K562 (cell line): ENCODE results near the gene ZGLP1. TPM values are rescaled to one million over a fixed set of nuclear protein-coding genes. Genes with fewer than 3 reads are reported as not detected.

ENCODE experiments used
- ATAC-seq: fragments of 200-7000 bp; cut with Tn5 transposase; 3 replicates; pipeline ENCODE4 v1.9.1; 2020; ENCODE audit warnings: moderate library complexity
- BruUV-seq: library from RNA; stranded (reverse); fragments of 400-500 nt; replicated peaks from 2 replicates; lab custom pipeline; 2021; lab: Mats Ljungman, UMichigan
- CTCF ChIA-PET: fragments of 300-600 bp; formaldehyde crosslinking; extraction: SDS; loops from one replicate; lab custom pipeline; 2021; ENCODE audit warnings: low intra/inter-chr PET ratio; lab: Yijun Ruan, JAX
- POLR2A ChIA-PET: fragments of 300-600, 350-650 bp; sonication (Branson Sonifier 250); formaldehyde crosslinking; extraction: SDS; loops from one replicate; lab custom pipeline; 2021; ENCODE audit warnings: antibody characterized with exemption, inconsistent platforms; lab: Yijun Ruan, JAX
- DNase-seq, 4 experiments: peaks; one replicate each; pipeline versions ENCODE4 v3.0.0 to v3.0.0-alpha.2; 2011 to 2018; ENCODE audit warnings: low spot score in 3 of 4, mixed read lengths in 3 of 4; ENCODE audit errors: extremely low read depth in 1 of 4
- FAIRE-seq: peaks from 2 replicates; lab custom pipeline; 2011; peaks lifted over from hg19 to GRCh38; lab: Jason Lieb, UNC
- H2AFZ ChIP-seq: 2 replicates; pipeline ENCODE4 v1.6.0; 2011; ENCODE audit warnings: low read depth, low read length, control low read depth, inconsistent platforms
- H3K27ac ChIP-seq: fragments of 200-600 bp; 3 replicates; pipeline ENCODE4 v1.8.0; 2011; ENCODE audit warnings: low read depth, mild to moderate bottlenecking, control low read depth, inconsistent platforms, low read length, moderate library complexity, mixed read lengths; ENCODE audit errors: extremely low read depth
- H3K27me3 ChIP-seq, 2 experiments: fragments of 300-600 bp in 1 of 2; 2 replicates in 1 of 2; 3 replicates in 1 of 2; pipeline versions ENCODE4 v1.6.0 to v1.8.0; 2011; ENCODE audit warnings: inconsistent platforms in 2 of 2, low read length in 2 of 2, mild to moderate bottlenecking in 1 of 2, mixed read lengths in 1 of 2, moderate library complexity in 1 of 2; ENCODE audit not compliant: control insufficient read depth in 2 of 2, insufficient read depth in 2 of 2
- H3K36me3 ChIP-seq: fragments of 300-600 bp; 3 replicates; pipeline ENCODE4 v1.8.0; 2011; ENCODE audit warnings: mild to moderate bottlenecking, low read length, inconsistent platforms; ENCODE audit not compliant: control insufficient read depth, insufficient read depth
- H3K4me1 ChIP-seq, 2 experiments: fragments of 200-600 bp in 1 of 2; replicated peaks in 1 of 2; 2 replicates in 1 of 2; 3 replicates in 1 of 2; pipeline versions ENCODE4 v1.5.1 to v1.8.0; 2011; ENCODE audit warnings: inconsistent platforms in 2 of 2, low read length in 2 of 2, mild to moderate bottlenecking in 1 of 2, mixed read lengths in 1 of 2, moderate library complexity in 1 of 2; ENCODE audit not compliant: control insufficient read depth in 2 of 2, insufficient read depth in 2 of 2
- H3K4me2 ChIP-seq: 2 replicates; pipeline ENCODE4 v1.6.1; 2011; ENCODE audit warnings: low read length, control low read depth, inconsistent platforms, mixed read lengths; ENCODE audit not compliant: insufficient read depth
- H3K4me3 ChIP-seq: fragments of 200-600 bp; sonication (generic), shearing (Covaris generic); 2 replicates; pipeline ENCODE4 v1.5.1; 2016; ENCODE audit warnings: control low read depth, inconsistent platforms
- H3K79me2 ChIP-seq: fragments of 200-600 bp; 3 replicates; pipeline ENCODE4 v1.8.0; 2011; ENCODE audit warnings: low read length, inconsistent platforms; ENCODE audit not compliant: control insufficient read depth, insufficient read depth
- H3K9ac ChIP-seq, 2 experiments: 2 replicates each; pipeline versions ENCODE4 v1.6.0 to v1.6.1; 2011; ENCODE audit warnings: low read depth in 2 of 2, low read length in 2 of 2, control low read depth in 1 of 2, inconsistent platforms in 1 of 2, mild to moderate bottlenecking in 1 of 2, mixed read lengths in 1 of 2; ENCODE audit not compliant: insufficient read depth in 1 of 2
- H3K9me1 ChIP-seq: one replicate; pipeline ENCODE4 v1.6.0; 2011; ENCODE audit warnings: inconsistent platforms, mild to moderate bottlenecking, low read length, moderate library complexity; ENCODE audit not compliant: control insufficient read depth, insufficient read depth
- H3K9me3 ChIP-seq: replicated peaks from 2 replicates; pipeline ENCODE4 v1.5.1; 2011; ENCODE audit warnings: low read depth, low read length, inconsistent platforms; ENCODE audit not compliant: control insufficient read depth, insufficient read depth
- H4K20me1 ChIP-seq: replicated peaks from 2 replicates; pipeline ENCODE4 v1.6.1; 2011; ENCODE audit warnings: low read length, inconsistent platforms, mixed read lengths; ENCODE audit not compliant: control insufficient read depth, insufficient read depth
- KAT7 ChIP-seq: sonication (generic); formaldehyde crosslinking; IDR thresholded peaks from 2 replicates; pipeline ENCODE4 v1.8.0; 2022; ENCODE audit warnings: missing genetic modification reagents, mild to moderate bottlenecking, borderline replicate concordance
- ZBTB7A ChIP-seq: IDR thresholded peaks from 2 replicates; pipeline ENCODE4 v1.6.1; 2011; ENCODE audit warnings: low read depth, mild to moderate bottlenecking, low read length, moderate library complexity, borderline replicate concordance; ENCODE audit not compliant: control insufficient read depth
- WGBS: fragments of 100-300 bp; shearing (Covaris generic); methylation state at CpG from one replicate; pipeline ENCODE4 v1.1.6; 2016; ENCODE audit warnings: low coverage, mixed read lengths; ENCODE audit not compliant: insufficient coverage; ENCODE audit errors: missing lambda C conversion rate; 5-methylcytosine and 5-hydroxymethylcytosine counted together
- in situ Hi-C: fragments of 300-500 bp; cut with MboI; formaldehyde crosslinking; loops from 4 replicates; pipeline ENCODE4 v1.15.0; 2018; ENCODE audit warnings: inconsistent platforms, mixed read lengths
- intact Hi-C: fragments of 100-400 bp; cut with micrococcal nuclease; formaldehyde crosslinking; loops from 2 replicates; pipeline ENCODE4 v1.14.2; 2022
- polyA plus RNA-seq, 8 experiments: library from polyadenylated mRNA; depleted of rRNA in 4 of 8; stranded (reverse) in 5 of 8; unstranded in 3 of 8; fragments of >200 nt; fragmentation: Nextera tagmentation in 2 of 8; fragmentation: Illumina TruSeq in 1 of 8; extraction: Ambion mirVana in 2 of 8; extraction: Trizol in 1 of 8; gene quantifications; 2 replicates each; pipeline versions ENCODE4 v1.2.1 to v1.2.3, GENCODE V29; 2011 to 2014; ENCODE audit warnings: inconsistent platforms in 1 of 8, missing spikeins in 1 of 8
- total RNA-seq, 7 experiments: library from RNA; depleted of rRNA in 6 of 7; stranded (reverse); fragments of >200 nt in 6 of 7; fragmentation: Illumina TruSeq in 2 of 7; extraction: Trizol in 2 of 7; gene quantifications; 2 replicates each; pipeline versions ENCODE4 v1.2.1 to v1.2.3, GENCODE V29; 2011 to 2021; ENCODE audit warnings: low replicate concordance in 1 of 7
- TF ChIP-seq, protein P1 (sequence below): sonication (generic); formaldehyde crosslinking; IDR thresholded peaks from 2 replicates; pipeline ENCODE4 v1.8.1; 2023; ENCODE audit warnings: mild to moderate bottlenecking, missing genetic modification reagents

Gene ZGLP1
- total and polyA plus RNA-seq, 9 of the 15 experiments (the other 6 are each of a cell fraction or from before 2014, with no cell fraction given): 0.24 to 4.5 (median 2.2) TPM

GRCh38 chr19:10317045-10317856 is 7.6 kb upstream of the ZGLP1 start:
- in situ Hi-C loops: no loop called here
- ChIA-PET POLR2A (interaction anchor here (0.6 to 3.3 kb wide), 5 partner anchors 8 to 47 kb away, joined by 3 to 19 read pairs (median 7); partner anchors contain the start of genes ICAM1 and RAVER1), CTCF (no interaction called here)
- Histone ChIP-seq H3K79me2 (peaks cover 23% of the 10 kb centered on the region), H3K9ac (peak overlapping the region in 1 of 2 experiments; percentile 96; a peak in 1 of 4 replicates), H3K36me3 (peaks cover 73% of the 10 kb centered on the region; the same call in 2 of the 3 replicates), H3K4me2 (no peak overlapping the region), H4K20me1 (0 out of 2 replicates have a peak, but pooled peaks cover 8% of the 10 kb centered on the region)
- BruUV-seq: no TSS peak
- WGBS: 80% methylated on average over 16 of the region's 29 CpGs
- TF ChIP-seq, protein P1, sequence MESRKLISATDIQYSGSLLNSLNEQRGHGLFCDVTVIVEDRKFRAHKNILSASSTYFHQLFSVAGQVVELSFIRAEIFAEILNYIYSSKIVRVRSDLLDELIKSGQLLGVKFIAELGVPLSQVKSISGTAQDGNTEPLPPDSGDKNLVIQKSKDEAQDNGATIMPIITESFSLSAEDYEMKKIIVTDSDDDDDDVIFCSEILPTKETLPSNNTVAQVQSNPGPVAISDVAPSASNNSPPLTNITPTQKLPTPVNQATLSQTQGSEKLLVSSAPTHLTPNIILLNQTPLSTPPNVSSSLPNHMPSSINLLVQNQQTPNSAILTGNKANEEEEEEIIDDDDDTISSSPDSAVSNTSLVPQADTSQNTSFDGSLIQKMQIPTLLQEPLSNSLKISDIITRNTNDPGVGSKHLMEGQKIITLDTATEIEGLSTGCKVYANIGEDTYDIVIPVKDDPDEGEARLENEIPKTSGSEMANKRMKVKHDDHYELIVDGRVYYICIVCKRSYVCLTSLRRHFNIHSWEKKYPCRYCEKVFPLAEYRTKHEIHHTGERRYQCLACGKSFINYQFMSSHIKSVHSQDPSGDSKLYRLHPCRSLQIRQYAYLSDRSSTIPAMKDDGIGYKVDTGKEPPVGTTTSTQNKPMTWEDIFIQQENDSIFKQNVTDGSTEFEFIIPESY: 0 out of 2 replicates have a peak, but pooled peaks have one; percentile 32
- TF ChIP-seq ZBTB7A: peak; percentile 19; the same call in 1 of the 2 replicates
- no peak for TF ChIP-seq KAT7
- TF ChIP-seq, all 486 proteins: peak for 2
- FAIRE-seq (no peak), DNase-seq (no peak), ATAC-seq (no peak)
- Histone ChIP-seq H3K27me3 (no peaks in the 10 kb centered on the region), H2AFZ (no peak overlapping the region), H3K27ac (no peak overlapping the region), H3K9me3 (no peaks in the 10 kb centered on the region), H3K4me1 (peaks cover 16 to 56% of the 10 kb centered on the region in 2 experiments), H3K9me1 (no peaks in the 10 kb centered on the region), H3K4me3 (no peak overlapping the region)
- intact Hi-C loops: no loop called here
